ENCODE measurements around the gene TRAP1. TPM values are rescaled to one million over a fixed set of nuclear protein-coding genes. Genes with fewer than 3 reads are reported as not detected.

The TRAP1 gene
- polyA plus RNA-seq, 1 donor from 2014 or later: 73.0 TPM

- Histone ChIP-seq H3K27me3 (ENCODE audit: insufficient read depth, low read depth, low read length) (no peaks in the 10 kb centered on the region), H3K4me3 (ENCODE audit: low read length) (no peak overlapping the region), H3K4me2 (ENCODE audit: low read length) (no peak overlapping the region), H3F3A (ENCODE audit: insufficient read depth, low read length, poor library complexity, severe bottlenecking) (no peaks in the 10 kb centered on the region), H3K79me2 (replicated peaks; ENCODE audit: insufficient read depth, low read length) (peaks cover 15% of the 10 kb centered on the region), H3K9me2 (ENCODE audit: insufficient read depth, low read length) (no peaks in the 10 kb centered on the region), H3K9ac (ENCODE audit: low read length) (no peak overlapping the region), H3K9me3 (ENCODE audit: low read length) (no peaks in the 10 kb centered on the region), H4K20me1 (ENCODE audit: insufficient read depth) (no peaks in the 10 kb centered on the region), H3K27ac (ENCODE audit: low read length) (no peak overlapping the region), H3K36me3 (ENCODE audit: insufficient read depth, low read length) (peaks cover 18% of the 10 kb centered on the region), H2AFZ (ENCODE audit: low read depth, low read length) (no peak overlapping the region)
- TF ChIP-seq REST (IDR thresholded peaks at IDR 0.05; ENCODE audit: borderline replicate concordance) (no peak), POLR2AphosphoS5 (IDR thresholded peaks at IDR 0.05) (no peak), EP300 (conservative IDR thresholded peaks at IDR 0.05; ENCODE audit: poor library complexity, severe bottlenecking) (no peak), SMC3 (conservative IDR thresholded peaks at IDR 0.05; ENCODE audit: poor library complexity) (no peak), TAF1 (IDR thresholded peaks at IDR 0.05; ENCODE audit: low read depth) (no peak), MXI1 (conservative IDR thresholded peaks at IDR 0.05; ENCODE audit: poor library complexity, severe bottlenecking) (no peak), RAD21 (conservative IDR thresholded peaks at IDR 0.05) (no peak), EZH2 (IDR thresholded peaks at IDR 0.05; ENCODE audit: borderline replicate concordance, insufficient read depth, low read length, poor library complexity, severe bottlenecking) (no peak), CTCF (IDR thresholded peaks at IDR 0.05; ENCODE audit: poor library complexity, severe bottlenecking) (no peak)
Observed at GRCh38 chr16:3752984-3753383, 35.7 kb upstream of the TRAP1 start.

- Histone ChIP-seq H3K27me3 (ENCODE audit: insufficient read depth, low read depth, low read length) (no peaks in the 10 kb centered on the region), H2AFZ (ENCODE audit: low read depth, low read length) (no peak overlapping the region), H3F3A (ENCODE audit: insufficient read depth, low read length, poor library complexity, severe bottlenecking) (no peaks in the 10 kb centered on the region), H3K4me2 (ENCODE audit: low read length) (no peak overlapping the region), H4K20me1 (ENCODE audit: insufficient read depth) (no peaks in the 10 kb centered on the region), H3K79me2 (replicated peaks; ENCODE audit: insufficient read depth, low read length) (peaks cover 15% of the 10 kb centered on the region), H3K9me2 (ENCODE audit: insufficient read depth, low read length) (no peaks in the 10 kb centered on the region), H3K27ac (ENCODE audit: low read length) (no peak overlapping the region), H3K4me3 (ENCODE audit: low read length) (no peak overlapping the region), H3K36me3 (ENCODE audit: insufficient read depth, low read length) (peaks cover 12% of the 10 kb centered on the region), H3K9ac (ENCODE audit: low read length) (no peak overlapping the region), H3K9me3 (ENCODE audit: low read length) (no peaks in the 10 kb centered on the region)
- no peak for TF ChIP-seq POLR2AphosphoS5 (IDR thresholded peaks at IDR 0.05)
- TF ChIP-seq MXI1 (conservative IDR thresholded peaks at IDR 0.05; ENCODE audit: poor library complexity, severe bottlenecking): no peak
- no peak for TF ChIP-seq CTCF (IDR thresholded peaks at IDR 0.05; ENCODE audit: poor library complexity, severe bottlenecking)
- no peak for TF ChIP-seq EZH2 (IDR thresholded peaks at IDR 0.05; ENCODE audit: borderline replicate concordance, insufficient read depth, low read length, poor library complexity, severe bottlenecking)
- no peak for TF ChIP-seq SMC3 (conservative IDR thresholded peaks at IDR 0.05; ENCODE audit: poor library complexity)
- no peak for TF ChIP-seq TAF1 (IDR thresholded peaks at IDR 0.05; ENCODE audit: low read depth)
- no peak for TF ChIP-seq EP300 (conservative IDR thresholded peaks at IDR 0.05; ENCODE audit: poor library complexity, severe bottlenecking)
- TF ChIP-seq REST (IDR thresholded peaks at IDR 0.05; ENCODE audit: borderline replicate concordance): no peak
- TF ChIP-seq RAD21 (conservative IDR thresholded peaks at IDR 0.05): no peak
Observed at GRCh38 chr16:3751878-3752277, 34.6 kb upstream of the TRAP1 start.
